Measurements from ENCODE around the gene SLC22A8. TPM values are rescaled to one million over a fixed set of nuclear protein-coding genes. Genes with fewer than 3 reads are reported as not detected.

SLC22A8 gene
- total RNA-seq, 1 donor from 2014 or later, result not detected

DNA sequence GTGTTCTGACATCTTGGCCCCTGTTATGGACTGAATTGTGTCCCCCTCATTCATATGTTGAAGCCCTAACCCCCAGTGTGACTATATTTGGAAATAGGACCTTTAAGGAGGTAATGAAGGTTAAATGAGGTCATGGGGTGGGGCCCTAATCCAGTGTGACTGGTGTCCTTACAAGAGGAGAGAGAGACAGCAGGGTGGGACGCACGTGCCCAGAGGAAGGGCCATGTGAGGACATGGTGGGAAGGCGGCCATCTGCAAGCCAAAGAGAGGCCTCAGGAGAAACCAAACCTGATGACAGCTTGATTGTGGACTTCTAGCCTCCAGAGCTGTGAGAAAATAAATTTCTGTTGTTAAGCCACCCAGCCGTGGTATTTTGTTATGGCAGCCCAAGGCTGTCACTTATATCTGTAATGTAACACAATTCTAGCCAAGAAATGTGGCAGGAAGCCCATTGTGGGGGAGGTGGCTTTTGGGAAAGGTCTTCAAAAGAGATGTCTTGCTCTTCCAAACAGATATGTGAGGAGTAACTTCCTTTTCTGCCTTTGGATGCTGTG lies 54.5 kb downstream of the SLC22A8 start:
- Mint-ChIP-seq H3K4me3 (ENCODE audit: unreplicated experiment) (no peak overlapping the region), H3K36me3 (ENCODE audit: low read depth) (no peaks in the 10 kb centered on the region), H3K4me1 (ENCODE audit: low read depth) (peaks cover 13% of the 10 kb centered on the region), H3K9me3 (ENCODE audit: low read depth) (no peaks in the 10 kb centered on the region), H3K27ac (ENCODE audit: unreplicated experiment) (no peak overlapping the region), H3K27me3 (ENCODE audit: low read depth) (peaks cover 1% of the 10 kb centered on the region)
- TF ChIP-seq, protein P1, sequence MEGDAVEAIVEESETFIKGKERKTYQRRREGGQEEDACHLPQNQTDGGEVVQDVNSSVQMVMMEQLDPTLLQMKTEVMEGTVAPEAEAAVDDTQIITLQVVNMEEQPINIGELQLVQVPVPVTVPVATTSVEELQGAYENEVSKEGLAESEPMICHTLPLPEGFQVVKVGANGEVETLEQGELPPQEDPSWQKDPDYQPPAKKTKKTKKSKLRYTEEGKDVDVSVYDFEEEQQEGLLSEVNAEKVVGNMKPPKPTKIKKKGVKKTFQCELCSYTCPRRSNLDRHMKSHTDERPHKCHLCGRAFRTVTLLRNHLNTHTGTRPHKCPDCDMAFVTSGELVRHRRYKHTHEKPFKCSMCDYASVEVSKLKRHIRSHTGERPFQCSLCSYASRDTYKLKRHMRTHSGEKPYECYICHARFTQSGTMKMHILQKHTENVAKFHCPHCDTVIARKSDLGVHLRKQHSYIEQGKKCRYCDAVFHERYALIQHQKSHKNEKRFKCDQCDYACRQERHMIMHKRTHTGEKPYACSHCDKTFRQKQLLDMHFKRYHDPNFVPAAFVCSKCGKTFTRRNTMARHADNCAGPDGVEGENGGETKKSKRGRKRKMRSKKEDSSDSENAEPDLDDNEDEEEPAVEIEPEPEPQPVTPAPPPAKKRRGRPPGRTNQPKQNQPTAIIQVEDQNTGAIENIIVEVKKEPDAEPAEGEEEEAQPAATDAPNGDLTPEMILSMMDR (IDR thresholded peaks at IDR 0.05), result no peak
- DNase-seq (ENCODE audit: low spot score), result no peak

DNA sequence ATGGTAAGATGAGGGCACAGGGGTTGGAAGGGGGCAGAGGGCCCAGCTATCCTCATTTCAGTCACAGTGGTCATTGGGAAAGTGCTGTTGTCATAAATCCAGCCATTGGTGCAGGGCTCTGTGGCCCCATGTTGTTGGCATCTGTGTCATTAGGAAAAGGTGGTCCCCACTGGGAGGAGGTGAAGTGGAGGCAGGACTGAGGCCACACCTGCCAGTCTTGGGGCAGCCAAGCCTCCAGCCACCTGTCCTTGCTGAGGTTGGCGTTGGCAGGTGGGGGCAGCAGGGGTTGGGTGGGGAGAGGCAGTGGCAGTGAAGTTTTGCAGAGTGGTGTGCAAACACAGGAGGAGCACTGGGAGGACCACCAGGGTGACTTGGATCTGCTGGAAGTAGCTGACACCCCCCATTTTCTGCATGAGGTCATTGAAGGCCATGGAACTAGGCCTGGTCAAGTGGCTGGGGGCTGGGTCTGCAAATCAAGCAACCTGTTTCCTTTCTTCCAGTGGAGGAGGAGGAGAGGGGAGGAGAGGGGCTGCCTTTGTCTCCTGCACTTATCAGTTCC lies 56.1 kb downstream of the SLC22A8 start:
- H3K27me3 Mint-ChIP-seq (ENCODE audit: low read depth), result peaks cover 6% of the 10 kb centered on the region
- DNase-seq (ENCODE audit: low spot score), result no peak
- no peaks in the 10 kb centered on the region for H3K36me3 Mint-ChIP-seq (ENCODE audit: low read depth)
- H3K9me3 Mint-ChIP-seq (ENCODE audit: low read depth), result no peaks in the 10 kb centered on the region
- TF ChIP-seq, protein P1 (IDR thresholded peaks at IDR 0.05), result no peak
- no peak overlapping the region for H3K27ac Mint-ChIP-seq (ENCODE audit: unreplicated experiment)
- no peak overlapping the region for H3K4me3 Mint-ChIP-seq (ENCODE audit: unreplicated experiment)
- H3K4me1 Mint-ChIP-seq (ENCODE audit: low read depth), result peaks cover 13% of the 10 kb centered on the region

DNA sequence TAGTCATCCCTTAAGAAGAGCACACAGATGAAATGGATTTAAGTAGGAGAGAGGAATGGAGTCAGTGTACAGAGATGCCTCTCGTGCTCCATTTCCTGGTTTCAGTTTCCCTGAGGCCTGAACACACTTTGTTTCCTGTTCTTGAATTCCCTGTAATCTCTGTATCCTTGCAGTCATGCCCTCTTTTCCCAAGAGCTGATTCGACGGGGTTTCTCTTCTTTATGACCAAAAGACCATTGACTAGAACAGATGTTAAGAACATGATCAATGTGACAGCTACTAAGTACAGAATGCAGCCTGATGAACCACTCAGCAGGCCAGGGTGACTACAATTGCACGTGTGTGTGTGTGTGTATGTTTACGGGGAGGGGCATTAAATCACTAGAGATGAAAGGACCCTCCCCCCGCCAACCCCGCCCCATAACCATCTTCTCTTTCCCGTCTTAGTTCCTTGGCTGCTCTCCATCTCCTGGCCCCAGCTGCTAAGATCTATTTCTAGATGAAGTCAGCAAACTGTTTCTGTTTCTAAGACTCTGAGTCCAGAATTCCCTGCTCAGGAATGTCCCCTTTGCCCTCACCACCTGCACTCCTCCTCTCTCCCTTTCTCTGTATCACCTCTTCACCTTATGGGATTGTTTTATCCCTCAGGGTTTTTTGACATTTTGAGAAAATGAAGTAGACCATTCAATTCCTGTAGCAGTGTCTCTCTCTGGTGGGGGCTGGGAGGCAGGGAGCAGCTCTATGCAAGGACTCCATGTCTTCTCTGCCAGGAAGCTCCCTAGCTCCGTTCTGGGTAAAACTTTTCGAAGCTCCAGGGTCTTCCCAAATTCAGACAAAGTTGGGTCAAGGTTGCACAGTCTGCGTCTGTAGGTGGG lies 56.9 kb downstream of the SLC22A8 start:
- no peaks in the 10 kb centered on the region for H3K36me3 Mint-ChIP-seq (ENCODE audit: low read depth)
- TF ChIP-seq, protein P1 (IDR thresholded peaks at IDR 0.05), result no peak
- H3K27ac Mint-ChIP-seq (ENCODE audit: unreplicated experiment), result peak overlapping the region; percentile 78
- no peak for DNase-seq (ENCODE audit: low spot score)
- no peak overlapping the region for H3K4me3 Mint-ChIP-seq (ENCODE audit: unreplicated experiment)
- H3K27me3 Mint-ChIP-seq (ENCODE audit: low read depth), result peaks cover 11% of the 10 kb centered on the region
- H3K9me3 Mint-ChIP-seq (ENCODE audit: low read depth), result no peaks in the 10 kb centered on the region
- H3K4me1 Mint-ChIP-seq (ENCODE audit: low read depth), result peaks cover 13% of the 10 kb centered on the region

DNA sequence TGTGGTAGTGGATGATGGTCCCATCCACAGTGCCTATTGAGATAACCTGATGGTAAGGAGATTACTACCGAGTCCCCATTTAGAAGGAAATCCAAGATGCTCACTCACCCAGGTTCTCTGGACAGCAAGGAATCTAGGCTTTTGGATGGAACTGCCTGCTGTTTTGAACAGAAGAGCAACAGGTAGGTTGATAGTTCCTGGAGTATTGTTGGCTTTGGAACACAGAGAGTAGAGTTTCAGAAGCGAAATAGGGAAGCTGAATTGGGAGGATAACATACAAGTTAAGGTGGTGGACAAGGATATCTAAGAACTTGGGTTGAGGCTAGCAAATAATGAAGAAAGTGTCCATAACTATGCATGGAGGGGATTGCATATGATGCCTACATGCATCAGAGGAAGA lies 58.5 kb downstream of the SLC22A8 start:
- Mint-ChIP-seq H3K27ac (ENCODE audit: unreplicated experiment) (no peak overlapping the region), H3K4me1 (ENCODE audit: low read depth) (peaks cover 13% of the 10 kb centered on the region)
- TF ChIP-seq, protein P1 (IDR thresholded peaks at IDR 0.05), result no peak

DNA sequence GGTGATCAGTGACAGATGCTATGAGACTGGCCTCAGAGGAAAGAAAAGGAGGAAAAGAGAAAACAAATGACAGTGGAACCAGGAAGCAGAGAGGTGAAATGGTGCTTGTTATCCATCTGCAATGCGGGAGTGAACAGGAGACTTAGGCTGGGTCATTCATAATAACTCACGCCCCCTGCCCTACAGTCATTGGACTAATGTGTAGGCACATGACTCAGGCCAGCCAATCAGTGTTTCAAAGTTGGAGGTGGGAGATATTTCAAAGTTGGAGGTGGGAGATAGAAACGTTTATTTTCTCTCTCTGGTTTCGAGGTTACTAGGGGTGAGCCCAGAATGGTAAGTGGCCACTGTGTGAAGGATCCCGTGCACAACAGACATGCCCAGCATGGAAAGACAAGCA lies 61.2 kb downstream of the SLC22A8 start:
- H3K36me3 Mint-ChIP-seq (ENCODE audit: low read depth), result no peaks in the 10 kb centered on the region
- no peaks in the 10 kb centered on the region for H3K9me3 Mint-ChIP-seq (ENCODE audit: low read depth)
- TF ChIP-seq, protein P1 (IDR thresholded peaks at IDR 0.05), result no peak
- DNase-seq (ENCODE audit: low spot score), result no peak
- H3K4me3 Mint-ChIP-seq (ENCODE audit: unreplicated experiment), result no peak overlapping the region
- peaks cover 19% of the 10 kb centered on the region for H3K27me3 Mint-ChIP-seq (ENCODE audit: low read depth)
- peaks cover 13% of the 10 kb centered on the region for H3K4me1 Mint-ChIP-seq (ENCODE audit: low read depth)
- no peak overlapping the region for H3K27ac Mint-ChIP-seq (ENCODE audit: unreplicated experiment)

More for the DNA sequence above, 58.5 kb downstream of the SLC22A8 start:
- peaks cover 10% of the 10 kb centered on the region for H3K27me3 Mint-ChIP-seq (ENCODE audit: low read depth)
- H3K36me3 Mint-ChIP-seq (ENCODE audit: low read depth), result no peaks in the 10 kb centered on the region
- no peaks in the 10 kb centered on the region for H3K9me3 Mint-ChIP-seq (ENCODE audit: low read depth)
- H3K4me3 Mint-ChIP-seq (ENCODE audit: unreplicated experiment), result no peak overlapping the region
- DNase-seq (ENCODE audit: low spot score), result no peak

Measured in chondrocyte (in vitro differentiated cells).